ENCODE measurements around the gene INTS13. TPM values are rescaled to one million over a fixed set of nuclear protein-coding genes. Genes with fewer than 3 reads are reported as not detected.
A peak's percentile ranks its signal among the peaks of the same experiment; 100 is the strongest.
"Not testable (repeated sequence)": the region's sequence is repeated elsewhere in the genome, so short reads cannot be mapped to it uniquely, and the experiment has no call there.

The INTS13 gene
- total RNA-seq, 1 donor from 2014 or later = 23.0 TPM

DNA sequence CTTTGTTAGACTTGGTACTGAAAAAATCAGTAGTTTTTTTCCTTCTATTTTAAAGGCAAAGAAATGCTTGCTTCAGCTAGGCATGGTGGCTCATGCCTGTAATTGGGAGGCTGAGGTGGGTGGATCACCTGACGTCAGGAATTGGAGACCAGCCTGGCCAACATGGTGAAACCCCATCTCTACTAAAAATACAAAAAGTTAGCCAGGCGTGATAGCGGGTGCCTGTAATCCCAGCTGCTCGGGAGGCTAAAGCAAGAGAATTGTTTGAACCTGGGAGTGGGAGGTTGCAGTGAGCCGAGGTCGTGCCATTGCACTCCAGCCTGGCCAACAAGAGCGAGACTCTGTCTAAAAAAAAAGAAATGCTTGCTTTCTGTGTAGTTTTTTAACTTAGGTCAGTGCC is 23.6 kb upstream of the INTS13 start:
- peaks cover 7 to 33% (median 33%) of the 10 kb centered on the region in 3 donors for H3K36me3 ChIP-seq (ENCODE audit: control insufficient read depth in 3 of 3, insufficient read depth in 3 of 3, low read length in 3 of 3)
- not testable (repeated sequence) for H3K4me1 ChIP-seq (ENCODE audit: control insufficient read depth in 3 of 3, insufficient read depth in 3 of 3, low read length in 3 of 3); H3K4me3 ChIP-seq (ENCODE audit: low read length in 3 of 3); H3K9ac ChIP-seq (ENCODE audit: low read depth in 1 of 3, low read length in 3 of 3); H3K27me3 ChIP-seq (ENCODE audit: control insufficient read depth in 3 of 3, insufficient read depth in 3 of 3, low read length in 3 of 3); H3K9me3 ChIP-seq (ENCODE audit: control insufficient read depth in 3 of 3, low read length in 3 of 3); H3K27ac ChIP-seq (ENCODE audit: low read depth, low read length)

DNA sequence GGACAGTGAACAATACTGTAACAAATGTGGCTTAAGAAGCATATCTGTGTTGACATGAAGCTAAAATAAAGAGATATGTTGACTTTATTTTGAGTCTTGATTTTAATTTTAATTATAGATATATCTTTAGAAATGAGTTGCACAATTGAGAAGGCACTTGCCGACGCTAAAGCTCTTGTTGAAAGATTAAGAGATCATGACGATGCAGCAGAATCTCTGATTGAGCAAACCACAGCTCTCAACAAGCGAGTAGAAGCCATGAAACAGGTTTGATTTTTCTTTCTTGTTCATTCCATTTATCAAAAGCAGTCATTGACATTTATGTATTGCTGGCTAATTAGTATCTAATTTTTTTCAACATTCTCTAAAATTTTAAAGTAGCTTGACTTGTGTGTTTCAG is 16.2 kb upstream of the INTS13 start:
- Histone ChIP-seq H3K27ac (ENCODE audit: low read depth, low read length) (no peak overlapping the region), H3K4me1 (ENCODE audit: control insufficient read depth in 3 of 3, insufficient read depth in 3 of 3, low read length in 3 of 3) (peaks cover 0 to 7% (median 5%) of the 10 kb centered on the region in 3 donors)

GRCh38 chr12:26953447-26953846 is 15.7 kb upstream of the INTS13 start:
- Histone ChIP-seq H3K9ac (ENCODE audit: low read depth in 1 of 3, low read length in 3 of 3) (peak overlapping the region in 1 of 3 donors; percentile 66), H3K4me1 (ENCODE audit: control insufficient read depth in 3 of 3, insufficient read depth in 3 of 3, low read length in 3 of 3) (peaks cover 0 to 7% (median 5%) of the 10 kb centered on the region in 3 donors), H3K27me3 (ENCODE audit: control insufficient read depth in 3 of 3, insufficient read depth in 3 of 3, low read length in 3 of 3) (no peaks in the 10 kb centered on the region), H3K27ac (ENCODE audit: low read depth, low read length) (no peak overlapping the region), H3K9me3 (ENCODE audit: control insufficient read depth in 3 of 3, low read length in 3 of 3) (no peaks in the 10 kb centered on the region), H3K36me3 (ENCODE audit: control insufficient read depth in 3 of 3, insufficient read depth in 3 of 3, low read length in 3 of 3) (peaks cover 4 to 14% (median 13%) of the 10 kb centered on the region in 3 donors), H3K4me3 (ENCODE audit: low read length in 3 of 3) (peak overlapping the region in 1 of 3 donors; percentile 2)

More for the DNA sequence above, 16.2 kb upstream of the INTS13 start:
- Histone ChIP-seq H3K9me3 (ENCODE audit: control insufficient read depth in 3 of 3, low read length in 3 of 3) (no peaks in the 10 kb centered on the region), H3K4me3 (ENCODE audit: low read length in 3 of 3) (no peak overlapping the region), H3K36me3 (ENCODE audit: control insufficient read depth in 3 of 3, insufficient read depth in 3 of 3, low read length in 3 of 3) (peaks cover 4 to 16% (median 13%) of the 10 kb centered on the region in 3 donors), H3K9ac (ENCODE audit: low read depth in 1 of 3, low read length in 3 of 3) (peak overlapping the region in 2 of 3 donors; percentile 17 to 66), H3K27me3 (ENCODE audit: control insufficient read depth in 3 of 3, insufficient read depth in 3 of 3, low read length in 3 of 3) (no peaks in the 10 kb centered on the region)

- Histone ChIP-seq H3K9me3 (ENCODE audit: control insufficient read depth in 3 of 3, low read length in 3 of 3) (no peaks in the 10 kb centered on the region), H3K36me3 (ENCODE audit: control insufficient read depth in 3 of 3, insufficient read depth in 3 of 3, low read length in 3 of 3) (no peaks in the 10 kb centered on the region), H3K27ac (ENCODE audit: low read depth, low read length) (no peak overlapping the region), H3K27me3 (ENCODE audit: control insufficient read depth in 3 of 3, insufficient read depth in 3 of 3, low read length in 3 of 3) (no peaks in the 10 kb centered on the region), H3K9ac (ENCODE audit: low read depth in 1 of 3, low read length in 3 of 3) (no peak overlapping the region), H3K4me1 (ENCODE audit: control insufficient read depth in 3 of 3, insufficient read depth in 3 of 3, low read length in 3 of 3) (peaks cover 0 to 5% (median 0%) of the 10 kb centered on the region in 3 donors), H3K4me3 (ENCODE audit: low read length in 3 of 3) (no peak overlapping the region)
Observed at GRCh38 chr12:26948309-26948708, 10.5 kb upstream of the INTS13 start.

DNA sequence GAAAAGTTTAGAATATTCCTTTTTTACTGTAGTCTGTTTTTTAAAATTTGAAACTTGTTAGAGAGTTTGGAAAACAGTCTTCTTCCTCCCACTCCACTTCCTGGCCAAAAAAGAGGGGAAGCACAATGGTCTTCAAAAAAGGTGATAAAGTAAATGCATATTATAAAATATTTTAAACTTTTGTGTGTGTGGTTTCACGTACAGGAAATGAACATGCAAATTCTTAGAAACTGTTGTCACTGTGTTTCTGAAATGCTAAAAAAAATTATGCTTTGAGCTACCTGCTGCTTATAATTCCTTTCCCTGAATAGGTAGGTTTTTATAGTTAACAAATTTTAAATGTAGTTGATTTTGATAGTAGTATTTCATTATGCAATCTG is 3.4 kb upstream of the INTS13 start:
- H3K4me1 ChIP-seq (ENCODE audit: control insufficient read depth in 3 of 3, insufficient read depth in 3 of 3, low read length in 3 of 3) = peaks cover 9 to 24% (median 16%) of the 10 kb centered on the region in 3 donors
- H3K27ac ChIP-seq (ENCODE audit: low read depth, low read length) = no peak overlapping the region
- no peak overlapping the region for H3K4me3 ChIP-seq (ENCODE audit: low read length in 3 of 3)
- H3K9me3 ChIP-seq (ENCODE audit: control insufficient read depth in 3 of 3, low read length in 3 of 3) = no peaks in the 10 kb centered on the region
- no peaks in the 10 kb centered on the region for H3K27me3 ChIP-seq (ENCODE audit: control insufficient read depth in 3 of 3, insufficient read depth in 3 of 3, low read length in 3 of 3)
- no peaks in the 10 kb centered on the region for H3K36me3 ChIP-seq (ENCODE audit: control insufficient read depth in 3 of 3, insufficient read depth in 3 of 3, low read length in 3 of 3)
- H3K9ac ChIP-seq (ENCODE audit: low read depth in 1 of 3, low read length in 3 of 3) = no peak overlapping the region

GRCh38 chr12:26940516-26941214 is 2.9 kb upstream of the INTS13 start:
- H3K4me1 ChIP-seq (ENCODE audit: control insufficient read depth in 3 of 3, insufficient read depth in 3 of 3, low read length in 3 of 3) = peaks cover 13 to 30% (median 20%) of the 10 kb centered on the region in 3 donors
- peak overlapping the region in 1 of 3 donors; percentile 96 for H3K9ac ChIP-seq (ENCODE audit: low read depth in 1 of 3, low read length in 3 of 3)
- no peak overlapping the region for H3K27ac ChIP-seq (ENCODE audit: low read depth, low read length)
- H3K27me3 ChIP-seq (ENCODE audit: control insufficient read depth in 3 of 3, insufficient read depth in 3 of 3, low read length in 3 of 3) = no peaks in the 10 kb centered on the region
- H3K4me3 ChIP-seq (ENCODE audit: low read length in 3 of 3) = no peak overlapping the region
- no peaks in the 10 kb centered on the region for H3K9me3 ChIP-seq (ENCODE audit: control insufficient read depth in 3 of 3, low read length in 3 of 3)
- H3K36me3 ChIP-seq (ENCODE audit: control insufficient read depth in 3 of 3, insufficient read depth in 3 of 3, low read length in 3 of 3) = no peaks in the 10 kb centered on the region

DNA sequence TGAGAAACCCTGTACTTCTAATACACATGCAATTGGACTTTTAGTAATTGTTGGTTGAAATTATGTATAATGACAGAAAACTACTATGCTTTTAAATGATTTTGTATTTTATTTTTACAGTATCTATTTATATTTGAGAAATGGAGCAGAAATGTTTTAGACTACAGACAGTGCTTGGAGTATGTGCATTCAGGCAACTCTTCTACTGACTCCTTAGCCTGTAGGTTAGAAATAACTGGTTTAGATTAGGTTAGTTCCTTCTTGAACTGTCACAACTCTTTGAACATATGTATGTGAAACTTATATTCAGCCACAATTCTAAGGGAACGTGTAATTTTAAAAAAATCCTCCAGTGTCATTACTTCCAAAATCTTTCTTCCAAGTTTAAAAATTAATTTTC is 2.2 kb upstream of the INTS13 start:
- H3K36me3 ChIP-seq (ENCODE audit: control insufficient read depth in 3 of 3, insufficient read depth in 3 of 3, low read length in 3 of 3) = no peaks in the 10 kb centered on the region
- peak overlapping the region; percentile 93 for H3K27ac ChIP-seq (ENCODE audit: low read depth, low read length)
- no peaks in the 10 kb centered on the region for H3K9me3 ChIP-seq (ENCODE audit: control insufficient read depth in 3 of 3, low read length in 3 of 3)
- peaks cover 14 to 37% (median 20%) of the 10 kb centered on the region in 3 donors for H3K4me1 ChIP-seq (ENCODE audit: control insufficient read depth in 3 of 3, insufficient read depth in 3 of 3, low read length in 3 of 3)
- H3K27me3 ChIP-seq (ENCODE audit: control insufficient read depth in 3 of 3, insufficient read depth in 3 of 3, low read length in 3 of 3) = no peaks in the 10 kb centered on the region
- H3K4me3 ChIP-seq (ENCODE audit: low read length in 3 of 3) = peak overlapping the region in 2 of 3 donors; percentile 97 to 99
- H3K9ac ChIP-seq (ENCODE audit: low read depth in 1 of 3, low read length in 3 of 3) = peak overlapping the region in 2 of 3 donors; percentile 95 to 96

- peaks cover 17 to 40% (median 20%) of the 10 kb centered on the region in 3 donors for H3K4me1 ChIP-seq (ENCODE audit: control insufficient read depth in 3 of 3, insufficient read depth in 3 of 3, low read length in 3 of 3)
- peak overlapping the region; percentile 95 to 98 (median 96) for H3K9ac ChIP-seq (ENCODE audit: low read depth in 1 of 3, low read length in 3 of 3)
- no peaks in the 10 kb centered on the region for H3K27me3 ChIP-seq (ENCODE audit: control insufficient read depth in 3 of 3, insufficient read depth in 3 of 3, low read length in 3 of 3)
- H3K36me3 ChIP-seq (ENCODE audit: control insufficient read depth in 3 of 3, insufficient read depth in 3 of 3, low read length in 3 of 3) = no peaks in the 10 kb centered on the region
- peak overlapping the region; percentile 92 to 99 (median 97) for H3K4me3 ChIP-seq (ENCODE audit: low read length in 3 of 3)
- H3K27ac ChIP-seq (ENCODE audit: low read depth, low read length) = peak overlapping the region; percentile 93
- no peaks in the 10 kb centered on the region for H3K9me3 ChIP-seq (ENCODE audit: control insufficient read depth in 3 of 3, low read length in 3 of 3)
Observed at GRCh38 chr12:26939192-26939832, 1.5 kb upstream of the INTS13 start.

DNA sequence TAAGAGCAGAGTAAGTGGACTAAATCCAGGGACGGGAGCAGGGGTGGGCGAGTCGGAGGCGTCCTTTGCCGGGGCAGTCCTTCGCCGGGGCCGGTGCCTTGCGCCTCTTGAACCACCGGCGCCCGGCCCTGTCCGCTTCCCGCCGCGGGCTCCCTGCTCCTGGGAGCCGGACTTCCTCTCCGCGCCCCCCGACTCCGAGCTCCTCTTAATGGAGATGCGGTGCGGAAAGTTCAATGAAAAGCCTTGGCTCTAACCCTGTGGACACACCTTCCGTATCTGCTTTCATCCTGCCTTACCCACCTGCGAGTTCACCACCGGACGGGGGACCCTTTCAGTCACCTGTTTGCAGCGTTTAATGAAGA is 901 bp upstream of the INTS13 start:
- H3K36me3 ChIP-seq (ENCODE audit: control insufficient read depth in 3 of 3, insufficient read depth in 3 of 3, low read length in 3 of 3) = no peaks in the 10 kb centered on the region
- H3K27ac ChIP-seq (ENCODE audit: low read depth, low read length) = peak overlapping the region; percentile 93
- H3K9ac ChIP-seq (ENCODE audit: low read depth in 1 of 3, low read length in 3 of 3) = peak overlapping the region; percentile 95 to 98 (median 96)
- H3K4me3 ChIP-seq (ENCODE audit: low read length in 3 of 3) = peak overlapping the region; percentile 92 to 99 (median 97)
- no peaks in the 10 kb centered on the region for H3K27me3 ChIP-seq (ENCODE audit: control insufficient read depth in 3 of 3, insufficient read depth in 3 of 3, low read length in 3 of 3)
- H3K4me1 ChIP-seq (ENCODE audit: control insufficient read depth in 3 of 3, insufficient read depth in 3 of 3, low read length in 3 of 3) = peaks cover 17 to 40% (median 20%) of the 10 kb centered on the region in 3 donors
- no peaks in the 10 kb centered on the region for H3K9me3 ChIP-seq (ENCODE audit: control insufficient read depth in 3 of 3, low read length in 3 of 3)

DNA sequence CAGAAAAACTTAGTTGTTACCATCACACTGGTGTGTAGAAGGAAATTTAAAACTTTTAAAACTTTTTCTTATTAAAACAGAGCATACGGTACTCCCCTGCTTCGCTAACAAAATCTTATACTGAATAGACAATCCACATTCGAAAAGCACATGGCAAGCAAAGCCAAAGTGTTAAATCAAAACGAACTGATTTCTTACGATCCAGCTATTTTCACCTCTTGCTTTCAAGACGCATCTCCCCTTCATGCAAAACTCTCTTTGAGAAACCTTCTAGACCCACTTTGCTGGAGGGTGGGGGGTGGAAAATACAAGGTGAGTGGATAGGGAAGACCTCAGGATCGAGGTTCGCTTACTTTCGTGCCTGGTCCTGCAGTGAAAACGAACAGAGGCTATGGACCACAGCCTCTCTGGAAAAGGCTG is 328 bp downstream of the INTS13 start:
- Histone ChIP-seq H3K4me3 (ENCODE audit: low read length in 3 of 3) (peak overlapping the region; percentile 92 to 99 (median 97)), H3K36me3 (ENCODE audit: control insufficient read depth in 3 of 3, insufficient read depth in 3 of 3, low read length in 3 of 3) (peaks cover 0 to 3% (median 2%) of the 10 kb centered on the region in 3 donors), H3K27ac (ENCODE audit: low read depth, low read length) (peak overlapping the region; percentile 93), H3K9ac (ENCODE audit: low read depth in 1 of 3, low read length in 3 of 3) (peak overlapping the region; percentile 90 to 96 (median 95)), H3K9me3 (ENCODE audit: control insufficient read depth in 3 of 3, low read length in 3 of 3) (no peaks in the 10 kb centered on the region), H3K27me3 (ENCODE audit: control insufficient read depth in 3 of 3, insufficient read depth in 3 of 3, low read length in 3 of 3) (no peaks in the 10 kb centered on the region), H3K4me1 (ENCODE audit: control insufficient read depth in 3 of 3, insufficient read depth in 3 of 3, low read length in 3 of 3) (peaks cover 17 to 40% (median 20%) of the 10 kb centered on the region in 3 donors)

Data from skeletal muscle tissue (tissue), 4 donors.